H1 (cell line): ENCODE results near the gene CENPO. TPM values are rescaled to one million over a fixed set of nuclear protein-coding genes. Genes with fewer than 3 reads are reported as not detected.

ENCODE experiments used
- ASH2L ChIP-seq: fragments of 200-600, 300-600 bp; sonication (generic); IDR thresholded peaks from one replicate; pipeline ENCODE4 v1.7.1; 2017; ENCODE audit warnings: low read length
- EZH2 ChIP-seq: fragments of 200-600 bp; sonication (generic); IDR thresholded peaks from 2 replicates; pipeline ENCODE4 v1.7.1; 2012; ENCODE audit warnings: low read depth, mild to moderate bottlenecking, moderate library complexity, low read length, inconsistent platforms; ENCODE audit not compliant: severe bottlenecking
- HDAC2 ChIP-seq, 2 experiments: fragments of 300-600 bp in 1 of 2; sonication (generic) in 1 of 2; IDR thresholded peaks; 2 replicates each; pipeline ENCODE4 v1.6.1; 2011 to 2012; ENCODE audit warnings: low read depth in 2 of 2, low read length in 2 of 2, mild to moderate bottlenecking in 2 of 2, moderate library complexity in 2 of 2, borderline replicate concordance in 1 of 2, inconsistent platforms in 1 of 2
- NRF1 ChIP-seq: IDR thresholded peaks from 2 replicates; pipeline ENCODE4 v1.6.1; 2011; ENCODE audit warnings: mild to moderate bottlenecking, low read depth, low read length, improper control_type of control experiment
- RNF2 ChIP-seq: fragments of 200-900, 300-1000 bp; sonication (generic); IDR thresholded peaks from 2 replicates; pipeline ENCODE4 v1.7.1; 2016; ENCODE audit warnings: borderline replicate concordance, low read depth, mild to moderate bottlenecking, antibody characterized with exemption, low read length; ENCODE audit not compliant: poor library complexity, severe bottlenecking; ENCODE audit errors: missing control alignments
- TCF12 ChIP-seq: IDR thresholded peaks from 2 replicates; pipeline ENCODE4 v1.6.1; 2011; ENCODE audit warnings: low read depth, mild to moderate bottlenecking, low read length
- polyA plus RNA-seq, 7 experiments: library from polyadenylated mRNA; depleted of rRNA in 3 of 7; stranded (reverse) in 5 of 7; unstranded in 2 of 7; fragments of >200 nt in 5 of 7; fragments of 200-250 nt in 2 of 7; gene quantifications; 1 replicate in 5 of 7; 2 replicates in 1 of 7; 4 replicates in 1 of 7; pipeline versions ENCODE4 v1.2.1 to v1.2.3, GENCODE V29; 2011 to 2013; ENCODE audit warnings: missing spikeins in 2 of 7, mixed read lengths in 2 of 7
- total RNA-seq: library from RNA; stranded (reverse); fragmentation: NEBNext Ultra II Directional; extraction: Animal tissue kit (Norgen Biotek cat#: 25700); gene quantifications from 2 replicates; pipeline ENCODE4 v1.2.1, GENCODE V29; 2021
- TF ChIP-seq, protein P1 (sequence below): fragments of 300-600 bp; sonication (generic); IDR thresholded peaks from 2 replicates; pipeline ENCODE4 v1.7.1; 2012; ENCODE audit warnings: low read length, moderate library complexity, mild to moderate bottlenecking, inconsistent platforms; ENCODE audit not compliant: insufficient replicate concordance

Gene CENPO
- total and polyA plus RNA-seq, 2 of the 8 experiments (the other 6 are each of a cell fraction or from before 2014, with no cell fraction given) = 34.4 to 46.3 TPM

GRCh38 chr2:24792874-24793760 is at the start of gene CENPO, which contains the start of gene PTRHD1 (continued):
- TF ChIP-seq HDAC2 (IDR thresholded peaks at IDR 0.05; ENCODE audit: borderline replicate concordance in 1 of 2, low read depth in 2 of 2, low read length in 2 of 2) (peak; percentile 2 to 60; a peak in 1 of 4 replicates), NRF1 (peak; percentile 80), ASH2L (peak; percentile 89), EZH2 (no peak), RNF2 (no peak), TCF12 (no peak)
- TF ChIP-seq, protein P1, sequence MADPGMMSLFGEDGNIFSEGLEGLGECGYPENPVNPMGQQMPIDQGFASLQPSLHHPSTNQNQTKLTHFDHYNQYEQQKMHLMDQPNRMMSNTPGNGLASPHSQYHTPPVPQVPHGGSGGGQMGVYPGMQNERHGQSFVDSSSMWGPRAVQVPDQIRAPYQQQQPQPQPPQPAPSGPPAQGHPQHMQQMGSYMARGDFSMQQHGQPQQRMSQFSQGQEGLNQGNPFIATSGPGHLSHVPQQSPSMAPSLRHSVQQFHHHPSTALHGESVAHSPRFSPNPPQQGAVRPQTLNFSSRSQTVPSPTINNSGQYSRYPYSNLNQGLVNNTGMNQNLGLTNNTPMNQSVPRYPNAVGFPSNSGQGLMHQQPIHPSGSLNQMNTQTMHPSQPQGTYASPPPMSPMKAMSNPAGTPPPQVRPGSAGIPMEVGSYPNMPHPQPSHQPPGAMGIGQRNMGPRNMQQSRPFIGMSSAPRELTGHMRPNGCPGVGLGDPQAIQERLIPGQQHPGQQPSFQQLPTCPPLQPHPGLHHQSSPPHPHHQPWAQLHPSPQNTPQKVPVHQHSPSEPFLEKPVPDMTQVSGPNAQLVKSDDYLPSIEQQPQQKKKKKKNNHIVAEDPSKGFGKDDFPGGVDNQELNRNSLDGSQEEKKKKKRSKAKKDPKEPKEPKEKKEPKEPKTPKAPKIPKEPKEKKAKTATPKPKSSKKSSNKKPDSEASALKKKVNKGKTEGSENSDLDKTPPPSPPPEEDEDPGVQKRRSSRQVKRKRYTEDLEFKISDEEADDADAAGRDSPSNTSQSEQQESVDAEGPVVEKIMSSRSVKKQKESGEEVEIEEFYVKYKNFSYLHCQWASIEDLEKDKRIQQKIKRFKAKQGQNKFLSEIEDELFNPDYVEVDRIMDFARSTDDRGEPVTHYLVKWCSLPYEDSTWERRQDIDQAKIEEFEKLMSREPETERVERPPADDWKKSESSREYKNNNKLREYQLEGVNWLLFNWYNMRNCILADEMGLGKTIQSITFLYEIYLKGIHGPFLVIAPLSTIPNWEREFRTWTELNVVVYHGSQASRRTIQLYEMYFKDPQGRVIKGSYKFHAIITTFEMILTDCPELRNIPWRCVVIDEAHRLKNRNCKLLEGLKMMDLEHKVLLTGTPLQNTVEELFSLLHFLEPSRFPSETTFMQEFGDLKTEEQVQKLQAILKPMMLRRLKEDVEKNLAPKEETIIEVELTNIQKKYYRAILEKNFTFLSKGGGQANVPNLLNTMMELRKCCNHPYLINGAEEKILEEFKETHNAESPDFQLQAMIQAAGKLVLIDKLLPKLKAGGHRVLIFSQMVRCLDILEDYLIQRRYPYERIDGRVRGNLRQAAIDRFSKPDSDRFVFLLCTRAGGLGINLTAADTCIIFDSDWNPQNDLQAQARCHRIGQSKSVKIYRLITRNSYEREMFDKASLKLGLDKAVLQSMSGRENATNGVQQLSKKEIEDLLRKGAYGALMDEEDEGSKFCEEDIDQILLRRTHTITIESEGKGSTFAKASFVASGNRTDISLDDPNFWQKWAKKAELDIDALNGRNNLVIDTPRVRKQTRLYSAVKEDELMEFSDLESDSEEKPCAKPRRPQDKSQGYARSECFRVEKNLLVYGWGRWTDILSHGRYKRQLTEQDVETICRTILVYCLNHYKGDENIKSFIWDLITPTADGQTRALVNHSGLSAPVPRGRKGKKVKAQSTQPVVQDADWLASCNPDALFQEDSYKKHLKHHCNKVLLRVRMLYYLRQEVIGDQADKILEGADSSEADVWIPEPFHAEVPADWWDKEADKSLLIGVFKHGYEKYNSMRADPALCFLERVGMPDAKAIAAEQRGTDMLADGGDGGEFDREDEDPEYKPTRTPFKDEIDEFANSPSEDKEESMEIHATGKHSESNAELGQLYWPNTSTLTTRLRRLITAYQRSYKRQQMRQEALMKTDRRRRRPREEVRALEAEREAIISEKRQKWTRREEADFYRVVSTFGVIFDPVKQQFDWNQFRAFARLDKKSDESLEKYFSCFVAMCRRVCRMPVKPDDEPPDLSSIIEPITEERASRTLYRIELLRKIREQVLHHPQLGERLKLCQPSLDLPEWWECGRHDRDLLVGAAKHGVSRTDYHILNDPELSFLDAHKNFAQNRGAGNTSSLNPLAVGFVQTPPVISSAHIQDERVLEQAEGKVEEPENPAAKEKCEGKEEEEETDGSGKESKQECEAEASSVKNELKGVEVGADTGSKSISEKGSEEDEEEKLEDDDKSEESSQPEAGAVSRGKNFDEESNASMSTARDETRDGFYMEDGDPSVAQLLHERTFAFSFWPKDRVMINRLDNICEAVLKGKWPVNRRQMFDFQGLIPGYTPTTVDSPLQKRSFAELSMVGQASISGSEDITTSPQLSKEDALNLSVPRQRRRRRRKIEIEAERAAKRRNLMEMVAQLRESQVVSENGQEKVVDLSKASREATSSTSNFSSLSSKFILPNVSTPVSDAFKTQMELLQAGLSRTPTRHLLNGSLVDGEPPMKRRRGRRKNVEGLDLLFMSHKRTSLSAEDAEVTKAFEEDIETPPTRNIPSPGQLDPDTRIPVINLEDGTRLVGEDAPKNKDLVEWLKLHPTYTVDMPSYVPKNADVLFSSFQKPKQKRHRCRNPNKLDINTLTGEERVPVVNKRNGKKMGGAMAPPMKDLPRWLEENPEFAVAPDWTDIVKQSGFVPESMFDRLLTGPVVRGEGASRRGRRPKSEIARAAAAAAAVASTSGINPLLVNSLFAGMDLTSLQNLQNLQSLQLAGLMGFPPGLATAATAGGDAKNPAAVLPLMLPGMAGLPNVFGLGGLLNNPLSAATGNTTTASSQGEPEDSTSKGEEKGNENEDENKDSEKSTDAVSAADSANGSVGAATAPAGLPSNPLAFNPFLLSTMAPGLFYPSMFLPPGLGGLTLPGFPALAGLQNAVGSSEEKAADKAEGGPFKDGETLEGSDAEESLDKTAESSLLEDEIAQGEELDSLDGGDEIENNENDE = no peak
